Body of pancreas (tissue), 4 donors: ENCODE data around the gene POLRMT. TPM values are rescaled to one million over a fixed set of nuclear protein-coding genes. Genes with fewer than 3 reads are reported as not detected.

ENCODE experiments used
- ATAC-seq: fragments of 150-250 bp; one replicate; pipeline ENCODE4 v1.9.1; 2016
- DNase-seq, 4 donors: peaks; one replicate each; pipeline ENCODE4 v3.0.0-alpha.2; 2019
- H3K27ac ChIP-seq, 4 donors: fragments of 200-600 bp; sonication (generic); 1 replicate in 3 of 4; 2 replicates in 1 of 4; pipeline versions ENCODE4 v1.5.1 to v1.6.1; 2016 to 2019; ENCODE audit warnings: mild to moderate bottlenecking in 1 of 4, mixed read lengths in 1 of 4, moderate library complexity in 1 of 4
- H3K27me3 ChIP-seq, 2 donors: fragments of 200-600 bp; sonication (generic); one replicate each; pipeline ENCODE4 v1.6.0; 2016; ENCODE audit warnings: mild to moderate bottlenecking in 1 of 2
- H3K36me3 ChIP-seq, 2 donors: fragments of 200-600 bp; sonication (generic); replicated peaks in 1 of 2; 2 replicates each; pipeline ENCODE4 v1.5.1; 2016; ENCODE audit warnings: low read depth in 2 of 2; ENCODE audit not compliant: insufficient read depth in 1 of 2
- H3K4me1 ChIP-seq: fragments of 200-600 bp; sonication (generic); one replicate; pipeline ENCODE4 v1.6.0; 2016
- H3K4me3 ChIP-seq, 2 donors: fragments of 200-600 bp; sonication (generic); 1 replicate in 1 of 2; 2 replicates in 1 of 2; pipeline ENCODE4 v1.5.1; 2016 to 2019
- H3K9me3 ChIP-seq, 3 donors: fragments of 200-600 bp; sonication (generic); 1 replicate in 2 of 3; 2 replicates in 1 of 3; pipeline ENCODE4 v1.5.1; 2016
- CTCF ChIP-seq, 7 experiments: fragments of 450-650 bp in 4 of 7; fragments of 200-600 bp in 3 of 7; sonication (generic) in 3 of 7; IDR thresholded peaks; one replicate each; pipeline ENCODE4 v1.5.1; 2016 to 2019; ENCODE audit warnings: antibody characterized with exemption in 7 of 7
- POLR2A ChIP-seq, 3 donors: fragments of 450-650 bp; IDR thresholded peaks; one replicate each; pipeline ENCODE4 v1.6.1; 2016; ENCODE audit warnings: antibody characterized with exemption in 3 of 3, mild to moderate bottlenecking in 2 of 3
- WGBS, 2 donors: methylation state at CpG; one replicate each; pipeline ENCODE4 v1.1.5; 2017; 5-methylcytosine and 5-hydroxymethylcytosine counted together
- intact Hi-C: fragments of 100-400 bp; cut with DNase I; formaldehyde crosslinking; loops from one replicate; pipeline ENCODE4 v1.15.1; 2023
- total RNA-seq, 2 donors: library from RNA; depleted of rRNA; stranded (reverse); fragments of >200 nt; gene quantifications; one replicate each; pipeline ENCODE4 v1.1.0, GENCODE V29; 2016

POLRMT gene
- total RNA-seq, 2 donors from 2014 or later = 25.4 to 46.1 TPM

GRCh38 chr19:592101-592500 is 41.2 kb downstream of the POLRMT start:
- WGBS, 2 donors = 63 to 80% methylated on average over 7 to 16 of the region's 19 CpGs

GRCh38 chr19:591099-591958 is 42.0 kb downstream of the POLRMT start:
- TF ChIP-seq CTCF (IDR thresholded peaks at IDR 0.05) = no peak
- TF ChIP-seq POLR2A (IDR thresholded peaks at IDR 0.05) = no peak
- peak in 1 of 4 donors; percentile 57 for DNase-seq
- H3K27me3 ChIP-seq = peaks cover 0 to 20% of the 10 kb centered on the region in 2 donors
- H3K4me3 ChIP-seq = no peak overlapping the region
- no peaks in the 10 kb centered on the region for H3K9me3 ChIP-seq
- no peaks in the 10 kb centered on the region for H3K36me3 ChIP-seq
- peak; percentile 37 for ATAC-seq
- 4 to 32% methylated on average over 5 to 74 of the region's 75 CpGs for WGBS, 2 donors
- H3K4me1 ChIP-seq = peaks cover 29% of the 10 kb centered on the region
- no peak overlapping the region for H3K27ac ChIP-seq
- intact Hi-C loops = no loop called here

More at GRCh38 chr19:592101-592500, 41.2 kb downstream of the POLRMT start:
- TF ChIP-seq CTCF (IDR thresholded peaks at IDR 0.05) (no peak), POLR2A (IDR thresholded peaks at IDR 0.05) (no peak)
- Histone ChIP-seq H3K4me3 (no peak overlapping the region), H3K27me3 (peaks cover 0 to 20% of the 10 kb centered on the region in 2 donors), H3K4me1 (peaks cover 29% of the 10 kb centered on the region), H3K27ac (no peak overlapping the region), H3K36me3 (no peaks in the 10 kb centered on the region), H3K9me3 (no peaks in the 10 kb centered on the region)
- intact Hi-C loops = no loop called here
- DNase-seq = no peak
- ATAC-seq = no peak

- ATAC-seq (no peak), DNase-seq (no peak)
- Histone ChIP-seq H3K4me1 (peaks cover 29% of the 10 kb centered on the region), H3K36me3 (no peaks in the 10 kb centered on the region), H3K4me3 (no peak overlapping the region), H3K9me3 (no peaks in the 10 kb centered on the region), H3K27ac (no peak overlapping the region), H3K27me3 (peaks cover 0 to 20% of the 10 kb centered on the region in 2 donors)
- 2% methylated on average over 36 of the region's 41 CpGs; no CpG with 5 or more reads in 1 of the 2 donors for WGBS, 2 donors
- intact Hi-C loops = no loop called here
- TF ChIP-seq POLR2A (IDR thresholded peaks at IDR 0.05) (no peak), CTCF (IDR thresholded peaks at IDR 0.05) (no peak)
Observed at GRCh38 chr19:590750-591098, 42.6 kb downstream of the POLRMT start.

GRCh38 chr19:590396-590745 is 43.0 kb downstream of the POLRMT start:
- no peak for DNase-seq

More at GRCh38 chr19:590396-590745, 43.0 kb downstream of the POLRMT start:
- intact Hi-C loops = no loop called here
- Histone ChIP-seq H3K9me3 (no peaks in the 10 kb centered on the region), H3K4me3 (no peak overlapping the region), H3K27ac (no peak overlapping the region), H3K36me3 (no peaks in the 10 kb centered on the region), H3K27me3 (peaks cover 0 to 20% of the 10 kb centered on the region in 2 donors), H3K4me1 (peaks cover 29% of the 10 kb centered on the region)
- 1% methylated on average over 23 of the region's 50 CpGs; no CpG with 5 or more reads in 1 of the 2 donors for WGBS, 2 donors
- TF ChIP-seq CTCF (IDR thresholded peaks at IDR 0.05) (no peak), POLR2A (IDR thresholded peaks at IDR 0.05) (no peak)
- no peak for ATAC-seq
